Activated T-cell treated with anti-CD3 and anti-CD28 coated beads, Interleukin-2, amount 50 U/mL, for 72 hours (primary cell): Measurements from ENCODE around the gene CEP89. TPM values are rescaled to one million over a fixed set of nuclear protein-coding genes. Genes with fewer than 3 reads are reported as not detected.
"Not testable (repeated sequence)": the region's sequence is repeated elsewhere in the genome, so short reads cannot be mapped to it uniquely, and the experiment has no call there.

ENCODE experiments used
- ATAC-seq, 2 donors: fragments of 150-1000 bp; cut with Tn5 transposase; replicated peaks in 1 of 2; 2 replicates each; pipeline ENCODE4 v1.10.0; 2021; ENCODE audit warnings: moderate library complexity in 2 of 2, mild to moderate bottlenecking in 1 of 2
- DNase-seq, 2 donors: peaks; one replicate each; pipeline ENCODE4 v3.0.0; 2021 to 2022; ENCODE audit warnings: mixed read lengths in 1 of 2
- H3K27ac Mint-ChIP-seq: one replicate; pipeline ENCODE4 v1.8.0; 2022; ENCODE audit warnings: mild to moderate bottlenecking, moderate library complexity, mixed read lengths
- H3K27me3 Mint-ChIP-seq: one replicate; pipeline ENCODE4 v1.8.0; 2022; ENCODE audit warnings: low read depth, mixed read lengths
- H3K36me3 Mint-ChIP-seq, 2 donors: one replicate each; pipeline ENCODE4 v1.8.0; 2022; ENCODE audit warnings: mixed read lengths in 2 of 2, mild to moderate bottlenecking in 1 of 2; ENCODE audit not compliant: insufficient read depth in 2 of 2
- H3K4me1 Mint-ChIP-seq: one replicate; pipeline ENCODE4 v1.8.0; 2022; ENCODE audit warnings: low read depth, mixed read lengths
- H3K4me3 Mint-ChIP-seq, 2 donors: one replicate each; pipeline ENCODE4 v1.8.0; 2022; ENCODE audit warnings: mild to moderate bottlenecking in 2 of 2, mixed read lengths in 2 of 2, moderate library complexity in 2 of 2
- H3K9me3 Mint-ChIP-seq, 2 donors: one replicate each; pipeline ENCODE4 v1.8.0; 2022; ENCODE audit warnings: mixed read lengths in 2 of 2
- total RNA-seq, 2 donors: library from RNA; stranded (reverse); gene quantifications; one replicate each; pipeline ENCODE4 v1.2.3, GENCODE V29; 2022

CEP89 gene
- total RNA-seq, 2 donors from 2014 or later = 21.6 to 22.9 TPM

DNA sequence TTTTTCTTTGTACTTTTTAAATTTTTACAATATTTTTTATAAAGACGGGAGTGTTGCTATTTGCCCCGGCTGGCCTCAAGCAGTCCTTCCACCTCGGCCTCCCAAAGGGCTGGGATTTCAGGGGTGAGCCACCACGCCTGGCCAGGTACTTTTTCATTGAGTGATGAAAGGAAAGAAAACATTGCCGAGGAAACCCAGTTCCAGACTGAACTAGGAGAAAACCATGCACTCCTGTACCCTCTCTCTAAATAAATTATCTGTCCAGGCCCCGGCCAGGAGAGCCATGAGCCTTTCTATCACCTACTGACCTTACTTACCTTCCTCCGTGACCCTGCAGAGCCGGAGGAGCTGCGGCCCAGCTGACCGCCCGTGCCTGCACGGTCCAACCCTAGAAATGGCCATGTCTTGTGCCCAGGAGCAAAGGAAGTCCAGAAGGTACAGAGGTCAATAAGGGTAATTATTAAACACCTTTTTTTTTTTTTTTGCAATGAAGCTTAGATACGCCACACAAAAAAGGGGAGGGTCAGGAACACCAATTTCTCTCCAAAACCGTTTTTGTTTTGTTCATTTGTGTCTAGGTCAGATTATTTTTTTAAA is 102.3 kb downstream of the CEP89 start, which contains the start of gene SLC7A9:
Gene SLC7A9 (minus strand): TSS at position 399 of the 597 bp plus-strand sequence. CDS start 1,233 bp downstream, outside the sequence.
- peaks cover 18% of the 10 kb centered on the region for H3K4me1 Mint-ChIP-seq
- ATAC-seq = no peak
- no peaks in the 10 kb centered on the region for H3K36me3 Mint-ChIP-seq
- H3K9me3 Mint-ChIP-seq = no peaks in the 10 kb centered on the region
- no peak within 1 kb of the TSS for H3K4me3 Mint-ChIP-seq
- no peak within 1 kb of the TSS for H3K27ac Mint-ChIP-seq
- no peak for DNase-seq
- no peaks in the 10 kb centered on the region for H3K27me3 Mint-ChIP-seq

DNA sequence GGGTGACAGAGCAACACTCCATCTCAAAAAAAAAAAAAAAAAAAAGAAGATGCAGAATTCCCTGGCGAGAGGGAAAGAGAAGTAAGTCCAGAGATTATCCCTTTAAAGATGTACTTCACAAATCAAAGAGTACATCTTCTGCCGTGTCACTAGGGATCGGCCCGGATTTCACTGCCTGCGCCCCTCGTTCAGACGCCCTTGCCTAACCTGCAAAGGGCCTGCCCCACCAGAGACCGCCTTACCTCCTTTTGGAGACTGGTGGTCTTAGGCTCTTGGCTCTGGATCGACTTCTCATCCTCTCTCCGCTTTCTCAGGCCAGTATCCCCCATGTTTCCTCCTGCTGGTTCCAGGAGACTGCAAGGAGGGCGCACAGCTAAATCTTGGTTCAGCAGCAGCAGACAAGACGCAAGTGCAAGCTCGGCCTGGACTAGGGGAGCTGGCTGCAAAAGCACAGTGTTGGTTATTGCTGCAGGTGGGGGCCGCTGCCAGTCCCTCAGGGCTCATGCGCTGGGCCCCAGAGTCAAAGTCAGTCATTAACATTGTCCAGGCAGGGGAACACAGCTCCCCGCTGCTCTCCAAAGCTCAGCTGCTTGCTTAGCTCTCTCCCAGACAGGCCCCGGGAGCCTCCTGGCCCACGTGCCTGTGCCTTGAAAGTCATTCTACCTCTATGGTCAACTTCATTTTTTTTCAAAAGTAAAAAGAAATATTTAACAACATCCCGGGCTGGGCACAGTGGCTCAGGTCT is 103.4 kb downstream of the CEP89 start:
- no peak for DNase-seq

DNA sequence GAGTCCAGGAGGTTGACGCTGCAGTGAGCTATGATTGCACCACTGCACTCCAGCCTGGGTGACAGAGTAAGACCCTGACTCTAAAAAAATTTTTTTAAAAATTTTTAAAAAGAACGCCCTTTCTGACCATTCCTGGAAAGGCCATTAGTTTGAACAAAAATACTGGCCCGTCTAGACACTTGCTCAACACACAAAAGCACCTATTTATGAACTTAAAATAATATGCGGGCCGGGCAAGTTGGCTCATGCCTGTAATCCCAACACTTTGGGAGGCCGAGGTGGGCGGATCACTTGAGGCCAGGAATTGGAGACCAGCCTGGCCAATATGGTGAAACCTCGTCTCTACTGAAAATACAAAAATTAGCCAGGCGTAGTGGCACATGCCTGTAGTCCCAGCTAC is 104.3 kb downstream of the CEP89 start:
- not testable (repeated sequence) for H3K4me1 Mint-ChIP-seq, H3K27ac Mint-ChIP-seq, H3K27me3 Mint-ChIP-seq, DNase-seq, H3K4me3 Mint-ChIP-seq, ATAC-seq, H3K9me3 Mint-ChIP-seq, H3K36me3 Mint-ChIP-seq

More for the DNA sequence above, 103.4 kb downstream of the CEP89 start:
- no peaks in the 10 kb centered on the region for H3K27me3 Mint-ChIP-seq
- H3K4me1 Mint-ChIP-seq = peaks cover 7% of the 10 kb centered on the region
- H3K4me3 Mint-ChIP-seq = no peak overlapping the region
- H3K9me3 Mint-ChIP-seq = no peaks in the 10 kb centered on the region
- no peak for ATAC-seq
- no peaks in the 10 kb centered on the region for H3K36me3 Mint-ChIP-seq
- no peak overlapping the region for H3K27ac Mint-ChIP-seq

DNA sequence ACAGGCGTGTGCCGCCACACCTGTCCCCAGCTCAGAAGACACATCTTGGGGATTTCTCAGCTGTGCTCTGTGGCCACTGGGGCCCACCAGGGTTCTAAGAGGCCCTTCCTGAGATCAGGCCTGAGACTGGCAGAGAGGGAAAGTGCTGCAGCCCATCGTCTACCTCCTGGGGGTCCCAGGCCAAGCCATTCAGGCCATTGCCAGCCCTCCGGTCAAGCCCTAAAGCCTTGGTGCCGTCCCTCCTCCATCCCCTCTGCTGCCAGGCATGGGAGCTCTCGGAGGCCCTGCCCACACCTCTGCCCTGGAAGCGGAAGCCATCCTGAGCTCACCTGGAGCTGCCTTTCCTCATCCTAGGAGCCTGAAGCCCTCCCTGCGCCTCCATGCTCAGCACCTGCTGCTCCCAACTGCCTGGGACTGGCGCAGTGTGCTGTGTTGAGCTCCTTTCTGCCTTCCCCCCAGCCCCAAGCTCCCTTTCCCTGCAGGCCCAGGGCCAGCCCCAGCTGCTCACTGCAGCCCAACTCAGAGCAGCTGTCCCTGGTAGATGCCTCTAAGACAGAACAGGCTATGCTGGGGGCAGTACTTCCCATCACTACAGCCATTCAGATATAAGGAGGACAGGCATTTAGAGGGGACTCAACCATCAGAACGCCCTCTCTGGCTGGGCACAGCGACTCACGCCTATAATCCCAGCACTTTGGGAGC is 105.0 kb downstream of the CEP89 start:
- no peak overlapping the region for H3K27ac Mint-ChIP-seq
- no peak overlapping the region for H3K4me3 Mint-ChIP-seq
- no peaks in the 10 kb centered on the region for H3K27me3 Mint-ChIP-seq
- DNase-seq (no peak), ATAC-seq (no peak)
- H3K9me3 Mint-ChIP-seq = no peaks in the 10 kb centered on the region
- H3K4me1 Mint-ChIP-seq = no peaks in the 10 kb centered on the region
- no peaks in the 10 kb centered on the region for H3K36me3 Mint-ChIP-seq

DNA sequence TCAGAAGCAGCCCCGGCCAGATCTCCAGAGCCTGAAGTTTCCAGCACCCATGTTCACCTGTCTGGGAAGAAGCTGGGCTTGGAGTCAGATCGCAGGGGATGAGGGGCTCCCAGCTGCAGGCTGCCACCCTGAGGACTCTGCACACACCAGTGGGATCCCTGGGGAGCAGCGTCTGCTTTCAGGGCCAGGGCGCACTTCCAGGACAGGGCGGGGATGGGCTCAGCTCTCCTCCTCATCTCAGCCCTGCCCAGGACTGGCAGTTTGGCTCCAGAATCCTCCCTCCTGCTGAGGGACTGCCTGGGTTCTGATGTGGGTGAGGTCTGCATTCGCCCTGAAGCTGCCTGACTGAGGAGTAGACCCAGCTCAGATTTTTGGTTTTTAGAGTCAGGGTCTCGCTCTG is 105.7 kb downstream of the CEP89 start:
- DNase-seq (no peak), ATAC-seq (no peak)
- H3K27ac Mint-ChIP-seq = no peak overlapping the region
- no peaks in the 10 kb centered on the region for H3K4me1 Mint-ChIP-seq
- no peaks in the 10 kb centered on the region for H3K36me3 Mint-ChIP-seq
- H3K27me3 Mint-ChIP-seq = no peaks in the 10 kb centered on the region
- no peaks in the 10 kb centered on the region for H3K9me3 Mint-ChIP-seq
- H3K4me3 Mint-ChIP-seq = no peak overlapping the region

DNA sequence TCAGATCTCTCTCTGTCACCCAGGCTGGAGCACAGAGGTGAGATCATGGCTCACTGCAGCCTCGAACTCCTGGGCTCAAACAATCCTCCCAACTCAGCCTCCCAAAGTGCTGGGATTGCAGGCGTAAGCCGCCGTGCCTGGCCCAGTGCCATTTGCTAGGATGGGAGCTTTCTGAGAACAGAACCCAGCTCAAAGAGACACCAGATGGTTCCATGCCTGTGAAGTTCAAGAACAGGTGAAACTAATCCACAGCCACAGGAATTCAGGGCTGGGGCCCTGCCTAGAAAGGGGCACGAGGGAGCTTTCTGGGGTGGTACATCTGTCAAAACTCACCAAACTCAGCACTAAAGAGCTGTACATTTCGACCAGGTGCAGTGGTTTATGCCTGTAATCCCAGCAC is 106.4 kb downstream of the CEP89 start:
- H3K9me3 Mint-ChIP-seq = no peaks in the 10 kb centered on the region
- no peaks in the 10 kb centered on the region for H3K27me3 Mint-ChIP-seq
- H3K4me1 Mint-ChIP-seq = no peaks in the 10 kb centered on the region
- ATAC-seq = no peak
- H3K27ac Mint-ChIP-seq = no peak overlapping the region
- DNase-seq = no peak
- H3K4me3 Mint-ChIP-seq = no peak overlapping the region
- no peaks in the 10 kb centered on the region for H3K36me3 Mint-ChIP-seq

DNA sequence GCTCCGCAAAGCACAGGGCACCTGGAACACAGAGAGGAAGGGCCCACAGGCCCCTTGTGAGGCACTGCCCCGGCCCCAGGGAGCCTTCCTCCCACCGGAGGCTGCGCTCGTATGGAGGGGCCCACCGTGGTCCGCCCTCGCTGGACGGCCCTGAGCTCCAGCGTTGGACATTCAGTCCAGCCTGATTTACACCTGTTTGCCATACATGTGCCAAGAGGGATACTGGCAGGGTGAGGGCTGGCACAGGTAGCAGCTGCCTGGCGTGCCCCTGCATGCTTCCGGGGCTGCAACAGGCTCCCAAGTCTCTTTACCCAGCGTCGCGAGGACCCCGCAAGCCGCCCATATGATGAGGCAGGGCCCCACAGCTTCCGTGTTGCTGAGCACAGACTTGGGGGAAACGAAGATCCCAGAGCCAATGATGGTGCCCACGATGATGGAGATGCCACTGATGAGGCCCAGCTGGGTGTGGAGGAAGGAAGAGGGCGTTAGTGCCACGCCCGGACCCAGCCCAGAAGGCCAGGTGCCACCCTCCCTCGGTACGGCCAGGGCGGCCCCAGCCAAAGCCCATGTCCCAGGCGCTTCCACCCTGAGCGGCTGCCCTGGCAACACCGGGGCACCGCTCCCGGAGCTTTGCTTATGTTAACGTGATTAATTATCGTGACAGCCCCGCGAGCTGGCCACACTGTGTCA is 107.3 kb downstream of the CEP89 start:
- Mint-ChIP-seq H3K36me3 (no peaks in the 10 kb centered on the region), H3K4me1 (no peaks in the 10 kb centered on the region), H3K27ac (no peak overlapping the region), H3K9me3 (no peaks in the 10 kb centered on the region), H3K4me3 (no peak overlapping the region), H3K27me3 (no peaks in the 10 kb centered on the region)
- ATAC-seq = no peak
- DNase-seq = no peak

DNA sequence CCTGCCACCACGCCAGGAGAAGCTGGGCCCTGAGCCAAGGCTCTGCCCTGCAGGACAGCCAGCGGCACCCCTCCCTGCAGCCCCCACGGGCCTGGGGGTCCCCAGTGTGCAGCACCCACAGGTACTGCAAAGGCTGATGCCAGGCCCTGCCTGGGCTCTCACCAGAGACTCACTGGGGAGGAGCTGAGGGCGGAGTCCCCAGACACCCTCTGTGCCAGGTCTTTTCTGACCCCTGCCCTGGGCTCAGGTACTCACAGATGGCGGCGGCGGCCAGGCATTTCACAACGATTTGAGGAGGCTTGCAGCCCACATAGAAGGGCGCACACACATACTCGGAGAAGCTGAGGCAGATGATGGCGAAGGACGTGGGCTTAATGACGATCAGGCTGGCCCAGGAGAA is 107.9 kb downstream of the CEP89 start:
- H3K9me3 Mint-ChIP-seq = no peaks in the 10 kb centered on the region
- H3K4me1 Mint-ChIP-seq = no peaks in the 10 kb centered on the region
- no peak overlapping the region for H3K4me3 Mint-ChIP-seq
- no peak for DNase-seq
- no peak for ATAC-seq
- H3K36me3 Mint-ChIP-seq = no peaks in the 10 kb centered on the region
- H3K27me3 Mint-ChIP-seq = no peaks in the 10 kb centered on the region
- no peak overlapping the region for H3K27ac Mint-ChIP-seq

DNA sequence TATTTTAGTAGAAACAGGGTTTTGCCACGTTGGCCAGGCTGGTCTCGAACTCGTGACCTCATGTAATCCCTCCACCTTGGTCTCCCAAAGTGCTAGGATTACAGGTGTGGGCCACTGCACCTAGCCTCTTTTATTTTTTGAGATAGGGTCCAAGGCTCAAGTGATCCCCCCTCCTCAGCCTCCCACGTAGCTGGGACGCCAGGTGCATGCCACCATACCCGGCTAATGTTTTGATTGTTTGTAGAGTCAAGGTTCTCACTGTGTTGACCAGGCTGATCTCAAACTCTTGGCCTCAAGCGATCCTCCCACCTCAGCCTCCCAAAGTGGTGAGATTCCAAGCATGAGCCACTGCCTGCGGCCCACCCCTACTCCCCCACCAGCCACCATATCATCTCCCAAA is 108.5 kb downstream of the CEP89 start:
- no peaks in the 10 kb centered on the region for H3K4me1 Mint-ChIP-seq
- no peaks in the 10 kb centered on the region for H3K9me3 Mint-ChIP-seq
- ATAC-seq = no peak
- no peaks in the 10 kb centered on the region for H3K36me3 Mint-ChIP-seq
- no peak overlapping the region for H3K4me3 Mint-ChIP-seq
- H3K27me3 Mint-ChIP-seq = no peaks in the 10 kb centered on the region
- no peak for DNase-seq
- H3K27ac Mint-ChIP-seq = no peak overlapping the region

DNA sequence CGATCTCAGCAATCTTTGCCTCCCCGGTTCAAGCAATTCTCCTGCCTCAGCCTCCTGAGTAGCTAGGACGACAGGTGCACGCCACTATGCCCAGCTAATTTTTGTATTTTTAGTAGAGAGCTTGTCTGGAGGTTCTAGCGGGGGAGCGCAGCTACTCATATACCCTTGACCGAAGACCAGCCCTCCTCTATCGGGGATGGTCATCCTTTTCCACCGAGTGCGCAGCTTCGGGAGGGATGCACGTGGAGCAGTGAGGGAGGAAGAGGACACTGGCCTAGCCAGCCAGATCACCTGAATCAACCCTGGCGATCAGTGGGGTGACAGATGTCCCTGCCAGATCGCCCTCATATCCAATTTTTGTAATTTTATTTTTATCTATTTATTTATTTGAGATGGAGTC is 109.0 kb downstream of the CEP89 start:
- Mint-ChIP-seq H3K4me1 (no peaks in the 10 kb centered on the region), H3K4me3 (no peak overlapping the region), H3K27ac (no peak overlapping the region), H3K9me3 (no peaks in the 10 kb centered on the region), H3K36me3 (no peaks in the 10 kb centered on the region), H3K27me3 (no peaks in the 10 kb centered on the region)
- DNase-seq (no peak), ATAC-seq (no peak)

DNA sequence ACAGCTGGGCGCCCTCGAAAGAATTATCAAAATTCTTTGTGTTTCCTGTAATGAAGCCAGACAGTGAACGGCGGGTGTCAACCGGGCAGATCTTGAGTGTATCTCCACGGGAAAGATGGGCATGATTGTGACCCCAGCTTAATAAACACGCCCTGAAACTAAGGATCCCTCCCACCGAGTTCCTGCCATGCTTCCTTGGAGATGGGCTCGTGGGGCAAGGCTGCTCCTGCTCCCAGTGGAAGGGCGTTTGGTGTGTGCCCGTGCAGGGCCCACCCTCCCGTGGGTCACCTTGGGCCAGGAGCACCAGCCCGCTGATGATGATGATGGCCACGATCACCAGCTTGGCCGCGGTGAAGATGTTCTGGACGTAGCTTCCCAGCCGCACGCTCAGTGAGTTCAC is 109.6 kb downstream of the CEP89 start:
- Mint-ChIP-seq H3K27ac (no peak overlapping the region), H3K27me3 (no peaks in the 10 kb centered on the region), H3K36me3 (no peaks in the 10 kb centered on the region), H3K4me3 (no peak overlapping the region), H3K9me3 (no peaks in the 10 kb centered on the region), H3K4me1 (no peaks in the 10 kb centered on the region)
- DNase-seq (no peak), ATAC-seq (no peak)

DNA sequence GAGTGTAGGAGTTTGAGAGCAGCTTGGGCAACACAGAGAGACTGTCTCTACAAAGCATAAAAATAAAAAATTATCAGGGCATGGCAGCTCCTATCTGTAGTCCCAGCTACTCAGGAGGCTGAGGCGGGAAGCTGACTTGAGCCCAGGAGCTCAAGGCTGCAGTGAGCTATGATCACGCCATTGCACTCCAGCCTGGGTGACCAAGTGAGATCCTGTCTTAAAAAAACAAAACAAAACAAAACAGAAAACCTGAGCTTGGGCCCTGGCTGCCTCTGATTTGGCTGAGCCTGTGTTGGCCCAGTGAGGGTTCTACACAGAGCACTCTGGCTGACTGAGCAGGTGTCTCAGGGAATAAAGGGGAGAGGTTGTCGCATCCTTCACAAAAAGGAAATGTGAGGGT is 110.2 kb downstream of the CEP89 start:
- H3K4me3 Mint-ChIP-seq = no peak overlapping the region
- H3K9me3 Mint-ChIP-seq = no peaks in the 10 kb centered on the region
- H3K27ac Mint-ChIP-seq = no peak overlapping the region
- DNase-seq = no peak
- no peaks in the 10 kb centered on the region for H3K27me3 Mint-ChIP-seq
- H3K4me1 Mint-ChIP-seq = no peaks in the 10 kb centered on the region
- no peaks in the 10 kb centered on the region for H3K36me3 Mint-ChIP-seq
- no peak for ATAC-seq

DNA sequence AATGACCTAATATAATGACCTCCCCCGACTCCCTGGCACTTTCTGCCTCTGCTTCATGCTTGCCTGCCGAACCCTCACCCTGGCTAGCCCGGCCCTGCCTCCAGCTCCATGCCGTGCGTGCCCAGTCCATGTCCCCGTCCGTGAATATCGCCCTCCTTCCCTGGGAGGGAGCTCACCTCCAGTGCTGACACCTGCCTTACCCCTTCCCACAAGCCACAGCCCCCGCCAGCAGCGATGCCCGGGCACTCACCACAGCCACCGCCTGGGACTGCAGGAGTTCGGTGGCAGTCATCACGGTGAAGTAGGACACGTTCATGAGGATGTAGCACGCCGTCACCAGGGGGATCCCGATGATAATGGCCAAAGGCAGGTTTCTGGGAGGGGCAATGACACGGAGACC is 112.2 kb downstream of the CEP89 start:
- H3K27me3 Mint-ChIP-seq = no peaks in the 10 kb centered on the region
- no peaks in the 10 kb centered on the region for H3K36me3 Mint-ChIP-seq
- H3K4me1 Mint-ChIP-seq = no peaks in the 10 kb centered on the region
- H3K4me3 Mint-ChIP-seq = no peak overlapping the region
- H3K9me3 Mint-ChIP-seq = no peaks in the 10 kb centered on the region
- no peak for DNase-seq
- ATAC-seq = no peak
- no peak overlapping the region for H3K27ac Mint-ChIP-seq
